AG04450 (cell line): ENCODE data around the gene IZUMO1R. TPM values are rescaled to one million over a fixed set of nuclear protein-coding genes. Genes with fewer than 3 reads are reported as not detected.

Experiments
- CTCF ChIA-PET: fragments of 300-600, 350-600 bp; formaldehyde crosslinking; extraction: SDS; loops from one replicate; lab custom pipeline; 2022; ENCODE audit warnings: antibody characterized with exemption, inconsistent platforms; lab: Charles Lee
- POLR2A ChIA-PET: fragments of 350-600 bp; formaldehyde crosslinking; extraction: SDS; loops from one replicate; lab custom pipeline; 2021; ENCODE audit warnings: antibody characterized with exemption, inconsistent platforms; lab: Yijun Ruan, JAX
- DNase-seq: peaks from one replicate; pipeline ENCODE4 v3.0.0-alpha.2; 2011; ENCODE audit warnings: low read depth, low spot score
- H3K27ac ChIP-seq: one replicate; pipeline ENCODE4 v1.5.1; 2012; ENCODE audit warnings: low read depth, low read length, control low read depth
- H3K27me3 ChIP-seq: one replicate; pipeline ENCODE4 v1.6.0; 2012; ENCODE audit warnings: low read length; ENCODE audit not compliant: control insufficient read depth, insufficient read depth
- H3K4me3 ChIP-seq: 2 replicates; pipeline ENCODE4 v1.5.1; 2011; ENCODE audit warnings: mild to moderate bottlenecking, low read depth, low read length, control low read depth
- H3K9me3 ChIP-seq: 2 replicates; pipeline ENCODE4 v1.5.1; 2012; ENCODE audit warnings: low read length; ENCODE audit not compliant: control insufficient read depth, insufficient read depth
- CTCF ChIP-seq: IDR thresholded peaks from 2 replicates; pipeline ENCODE4 v1.5.1; 2011; ENCODE audit warnings: low read depth, low read length, control low read depth, inconsistent platforms
- polyA plus RNA-seq: library from polyadenylated mRNA; depleted of rRNA; stranded (reverse); fragments of >200 nt; gene quantifications from 2 replicates; pipeline ENCODE4 v1.2.3, GENCODE V29; 2011

The IZUMO1R gene
- polyA plus RNA-seq, 1 experiment = not detected

GRCh38 chr11:94295534-94295933 lies 8.8 kb upstream of the IZUMO1R start:
- Histone ChIP-seq H3K4me3 (no peak overlapping the region), H3K27ac (no peak overlapping the region), H3K27me3 (peaks cover 4% of the 10 kb centered on the region), H3K9me3 (no peaks in the 10 kb centered on the region)
- TF ChIP-seq CTCF = no peak
- DNase-seq = no peak
- ChIA-PET CTCF (no interaction called here), POLR2A (no interaction called here)

GRCh38 chr11:94297985-94298576 lies 6.3 kb upstream of the IZUMO1R start:
- Histone ChIP-seq H3K27me3 (peaks cover 11% of the 10 kb centered on the region), H3K9me3 (no peaks in the 10 kb centered on the region), H3K27ac (no peak overlapping the region), H3K4me3 (no peak overlapping the region)
- CTCF ChIA-PET = no interaction called here
- no peak for DNase-seq
- no peak for TF ChIP-seq CTCF
- POLR2A ChIA-PET = no interaction called here

GRCh38 chr11:94302776-94303175 lies 1.6 kb upstream of the IZUMO1R start:
- no peak overlapping the region for H3K4me3 ChIP-seq
- TF ChIP-seq CTCF = no peak
- no peak for DNase-seq
- ChIA-PET CTCF (interaction anchor here (0.8 kb wide), 1 partner anchor 119 kb away, joined by 3 read pairs; no protein-coding TSS in a partner anchor), POLR2A (no interaction called here)
- H3K27ac ChIP-seq = no peak overlapping the region
- peaks cover 11% of the 10 kb centered on the region for H3K27me3 ChIP-seq
- H3K9me3 ChIP-seq = no peaks in the 10 kb centered on the region; the same call in 1 of the 2 replicates

GRCh38 chr11:94305146-94305545 lies 766 bp downstream of the IZUMO1R start:
- DNase-seq = peak; percentile 8
- POLR2A ChIA-PET = no interaction called here
- no peak overlapping the region for H3K27ac ChIP-seq
- no peak overlapping the region for H3K4me3 ChIP-seq
- no peak for TF ChIP-seq CTCF
- CTCF ChIA-PET = interaction anchor here (1.2 to 1.4 kb wide), 2 partner anchors 10 to 113 kb away, joined by 3 read pairs; no protein-coding TSS in a partner anchor
- peaks cover 9% of the 10 kb centered on the region for H3K27me3 ChIP-seq
- H3K9me3 ChIP-seq = no peaks in the 10 kb centered on the region; the same call in 1 of the 2 replicates

- DNase-seq = no peak
- Histone ChIP-seq H3K9me3 (no peaks in the 10 kb centered on the region; the same call in 1 of the 2 replicates), H3K27me3 (peaks cover 10% of the 10 kb centered on the region), H3K4me3 (no peak overlapping the region), H3K27ac (no peak overlapping the region)
- POLR2A ChIA-PET = no interaction called here
- no peak for TF ChIP-seq CTCF
- CTCF ChIA-PET = no interaction called here
These were observed 2.9 kb downstream of the IZUMO1R start for GRCh38 chr11:94307101-94307791.
